Esophagus squamous epithelium (tissue), 5 donors: Measurements from ENCODE around the gene MAOB. TPM values are rescaled to one million over a fixed set of nuclear protein-coding genes. Genes with fewer than 3 reads are reported as not detected.
A peak's percentile ranks its signal among the peaks of the same experiment; 100 is the strongest.

Source experiments
- DNase-seq: peaks from one replicate; lab custom pipeline; 2025; lab: John Stamatoyannopoulos, UW
- H3K27ac ChIP-seq, 4 donors: fragments of 200-600 bp; sonication (generic); one replicate each; pipeline ENCODE4 v1.5.1; 2016 to 2019; ENCODE audit warnings: mild to moderate bottlenecking in 1 of 4
- H3K27me3 ChIP-seq, 4 donors: fragments of 200-600 bp; sonication (generic); 1 replicate in 3 of 4; 2 replicates in 1 of 4; pipeline versions ENCODE4 v1.5.1 to v1.6.0; 2017 to 2021; ENCODE audit warnings: antibody characterized with exemption in 1 of 4
- H3K36me3 ChIP-seq, 3 donors: fragments of 200-600 bp; sonication (generic); one replicate each; pipeline ENCODE4 v1.5.1; 2016 to 2019
- H3K4me1 ChIP-seq, 3 donors: fragments of 200-600 bp; sonication (generic); one replicate each; pipeline ENCODE4 v1.5.1; 2017 to 2019
- H3K4me3 ChIP-seq, 4 donors: fragments of 200-600 bp; sonication (generic); 1 replicate in 3 of 4; 2 replicates in 1 of 4; pipeline ENCODE4 v1.5.1; 2016 to 2019; ENCODE audit warnings: mild to moderate bottlenecking in 2 of 4, moderate library complexity in 1 of 4
- H3K9me3 ChIP-seq, 3 donors: fragments of 200-600 bp; sonication (generic); one replicate each; pipeline ENCODE4 v1.5.1; 2016 to 2019
- CTCF ChIP-seq, 6 experiments: fragments of 450-650 bp in 4 of 6; fragments of 200-600 bp in 2 of 6; sonication (generic) in 2 of 6; IDR thresholded peaks; one replicate each; pipeline ENCODE4 v1.5.1; 2016 to 2019; ENCODE audit warnings: antibody characterized with exemption in 6 of 6, mild to moderate bottlenecking in 4 of 6, moderate library complexity in 4 of 6
- POLR2A ChIP-seq, 4 donors: fragments of 450-650 bp; IDR thresholded peaks; one replicate each; pipeline ENCODE4 v1.6.1; 2017; ENCODE audit warnings: antibody characterized with exemption in 4 of 4, mild to moderate bottlenecking in 4 of 4, moderate library complexity in 3 of 4
- WGBS, 2 donors: methylation state at CpG; one replicate each; pipeline ENCODE4 v1.1.5; 2018; 5-methylcytosine and 5-hydroxymethylcytosine counted together
- intact Hi-C: fragments of 100-400 bp; cut with DNase I; formaldehyde crosslinking; loops from one replicate; pipeline ENCODE4 v1.15.0; 2022
- total RNA-seq, 4 donors: library from RNA; depleted of rRNA; stranded (reverse); fragments of >200 nt; gene quantifications; one replicate each; pipeline ENCODE4 v1.1.0, GENCODE V29; 2016
- donor health status: DM: yes; HTN: yes; CAD: no.

The MAOB gene
- total RNA-seq, 4 donors from 2014 or later = 2.3 to 9.9 (median 3.6) TPM

DNA sequence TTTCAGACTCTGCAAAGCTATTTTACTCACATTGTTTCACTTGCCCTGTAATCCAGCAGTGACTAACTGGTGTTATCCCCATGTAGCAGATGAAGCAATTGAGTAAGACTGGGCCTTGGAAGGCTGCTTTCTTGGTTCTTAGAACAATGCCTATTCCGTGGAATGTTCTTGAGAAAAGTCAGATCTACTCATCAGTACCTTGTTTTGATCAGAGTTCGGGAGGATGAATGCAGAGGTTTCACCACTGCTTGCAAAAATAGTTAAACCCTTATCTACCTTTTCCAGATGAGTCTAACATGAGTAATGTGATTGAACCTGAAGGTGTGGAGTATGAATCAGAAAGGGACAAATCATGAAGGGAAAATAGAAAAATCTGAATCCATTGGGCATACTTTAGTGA, 1.8 kb downstream of the MAOB start:
- TF ChIP-seq CTCF (IDR thresholded peaks at IDR 0.05) = no peak
- TF ChIP-seq POLR2A (IDR thresholded peaks at IDR 0.05) = no peak
- no peak for DNase-seq
- Histone ChIP-seq H3K36me3 (no peaks in the 10 kb centered on the region), H3K27me3 (no peaks in the 10 kb centered on the region), H3K27ac (no peak overlapping the region), H3K4me1 (peaks cover 0 to 31% (median 3%) of the 10 kb centered on the region in 3 donors), H3K9me3 (no peaks in the 10 kb centered on the region), H3K4me3 (no peak overlapping the region)
- intact Hi-C loops = no loop called here
- 13% methylated on average over 2 of the region's 2 CpGs; no CpG with 5 or more reads in 1 of the 2 donors for WGBS, 2 donors

- no peak for DNase-seq
- intact Hi-C loops = no loop called here
- Histone ChIP-seq H3K4me1 (peaks cover 0 to 31% (median 3%) of the 10 kb centered on the region in 3 donors), H3K9me3 (no peaks in the 10 kb centered on the region), H3K36me3 (no peaks in the 10 kb centered on the region), H3K27ac (peak overlapping the region in 1 of 4 donors; percentile 25), H3K27me3 (no peaks in the 10 kb centered on the region), H3K4me3 (no peak overlapping the region)
- TF ChIP-seq CTCF (IDR thresholded peaks at IDR 0.05) = no peak
- no peak for TF ChIP-seq POLR2A (IDR thresholded peaks at IDR 0.05)
- 62 to 69% methylated on average over 3 to 6 of the region's 6 CpGs for WGBS, 2 donors
Observed at GRCh38 chrX:43878906-43879526, 3.2 kb downstream of the MAOB start.

DNA sequence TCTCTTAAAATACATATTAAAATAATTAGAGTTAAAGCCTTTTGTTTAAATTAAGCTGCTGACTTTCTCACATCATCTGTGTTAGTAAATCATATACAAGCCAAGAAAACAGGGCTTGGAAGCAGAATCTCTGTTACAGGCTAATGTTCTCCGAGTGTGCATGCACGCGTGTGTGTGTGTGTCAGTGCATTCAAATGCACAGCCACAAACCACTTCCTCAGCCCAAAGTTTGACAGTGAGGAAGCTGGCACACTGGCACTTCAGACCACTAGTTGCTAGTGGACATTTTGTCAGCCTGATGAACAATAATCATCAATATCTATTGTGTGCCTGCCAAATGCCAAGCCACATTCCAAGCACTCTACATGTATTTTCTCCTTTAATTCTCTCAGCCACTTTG, 5.6 kb downstream of the MAOB start:
- Histone ChIP-seq H3K36me3 (no peaks in the 10 kb centered on the region), H3K4me3 (no peak overlapping the region), H3K9me3 (no peaks in the 10 kb centered on the region), H3K27me3 (no peaks in the 10 kb centered on the region), H3K4me1 (peaks cover 0 to 18% (median 3%) of the 10 kb centered on the region in 3 donors), H3K27ac (no peak overlapping the region)
- no peak for DNase-seq
- TF ChIP-seq CTCF (IDR thresholded peaks at IDR 0.05) (no peak), POLR2A (IDR thresholded peaks at IDR 0.05) (no peak)
- 80 to 81% methylated on average over 2 to 3 of the region's 3 CpGs for WGBS, 2 donors
- intact Hi-C loops = no loop called here

- intact Hi-C loops = no loop called here
- Histone ChIP-seq H3K4me1 (no peaks in the 10 kb centered on the region), H3K4me3 (no peak overlapping the region), H3K36me3 (no peaks in the 10 kb centered on the region), H3K27ac (no peak overlapping the region), H3K27me3 (no peaks in the 10 kb centered on the region), H3K9me3 (no peaks in the 10 kb centered on the region)
- no peak for DNase-seq
- TF ChIP-seq POLR2A (IDR thresholded peaks at IDR 0.05) (no peak), CTCF (IDR thresholded peaks at IDR 0.05) (no peak)
- 60 to 77% methylated on average over 1 to 3 of the region's 3 CpGs for WGBS, 2 donors
Observed at GRCh38 chrX:43870758-43871419, 11.4 kb downstream of the MAOB start.

DNA sequence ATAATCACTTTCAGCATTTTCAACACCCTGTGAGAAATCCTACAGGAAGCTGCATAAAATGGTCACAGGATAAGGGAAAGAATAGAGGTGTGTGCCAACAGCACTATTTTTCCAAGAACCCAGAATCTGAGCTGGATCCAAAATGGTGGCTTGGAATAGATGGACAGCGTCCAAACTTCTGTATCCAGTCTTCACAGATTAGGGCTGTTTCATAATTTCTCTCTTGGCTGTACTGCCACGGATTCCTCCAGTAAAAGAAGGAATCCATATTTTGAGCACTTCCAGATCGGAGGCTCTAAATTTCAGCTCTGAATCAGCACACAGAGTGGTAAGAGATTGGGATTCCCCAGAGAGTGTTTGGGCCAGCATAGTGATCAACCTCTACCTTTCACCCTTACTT, 12.2 kb downstream of the MAOB start:
- 75 to 86% methylated on average over 1 to 3 of the region's 3 CpGs for WGBS, 2 donors
- H3K27me3 ChIP-seq = no peaks in the 10 kb centered on the region
- no peaks in the 10 kb centered on the region for H3K9me3 ChIP-seq
- H3K36me3 ChIP-seq = no peaks in the 10 kb centered on the region
- H3K4me3 ChIP-seq = no peak overlapping the region
- intact Hi-C loops = no loop called here
- H3K27ac ChIP-seq = peak overlapping the region in 1 of 4 donors; percentile 12
- DNase-seq = no peak
- no peak for TF ChIP-seq CTCF (IDR thresholded peaks at IDR 0.05)
- no peak for TF ChIP-seq POLR2A (IDR thresholded peaks at IDR 0.05)
- no peaks in the 10 kb centered on the region for H3K4me1 ChIP-seq
